WI38 (cell line): ENCODE data around the gene MCF2L2.

Experiments used
- H3K4me3 ChIP-seq: 2 replicates; pipeline ENCODE4 v1.5.1; 2011; ENCODE audit warnings: low read depth, mild to moderate bottlenecking, control low read depth, low read length
- TF ChIP-seq, protein P1 (sequence below): IDR thresholded peaks from 2 replicates; pipeline ENCODE4 v1.5.1; 2012; ENCODE audit warnings: low read depth, mild to moderate bottlenecking, control low read depth, low read length

MCF2L2 gene

DNA sequence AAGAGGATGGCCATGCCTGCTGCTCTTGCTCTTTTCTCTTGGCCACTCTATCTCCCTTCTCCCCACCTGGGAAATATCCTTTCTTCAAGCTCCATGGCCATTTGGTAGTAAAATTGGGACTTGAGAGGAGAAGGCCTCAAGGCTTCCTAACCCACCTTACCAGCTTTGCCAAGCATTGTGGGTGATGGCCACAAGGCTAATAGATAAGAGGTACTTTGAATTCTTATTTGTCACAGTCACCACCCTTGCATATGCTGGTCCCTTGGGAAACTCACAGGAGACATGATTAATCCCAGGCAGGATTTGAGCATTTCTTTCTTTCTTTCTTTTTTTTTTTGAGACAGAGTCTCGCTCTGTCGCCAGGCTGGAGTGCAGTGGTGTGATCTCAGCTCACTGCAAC lies 138.2 kb downstream of the MCF2L2 start:
- TF ChIP-seq, protein P1, sequence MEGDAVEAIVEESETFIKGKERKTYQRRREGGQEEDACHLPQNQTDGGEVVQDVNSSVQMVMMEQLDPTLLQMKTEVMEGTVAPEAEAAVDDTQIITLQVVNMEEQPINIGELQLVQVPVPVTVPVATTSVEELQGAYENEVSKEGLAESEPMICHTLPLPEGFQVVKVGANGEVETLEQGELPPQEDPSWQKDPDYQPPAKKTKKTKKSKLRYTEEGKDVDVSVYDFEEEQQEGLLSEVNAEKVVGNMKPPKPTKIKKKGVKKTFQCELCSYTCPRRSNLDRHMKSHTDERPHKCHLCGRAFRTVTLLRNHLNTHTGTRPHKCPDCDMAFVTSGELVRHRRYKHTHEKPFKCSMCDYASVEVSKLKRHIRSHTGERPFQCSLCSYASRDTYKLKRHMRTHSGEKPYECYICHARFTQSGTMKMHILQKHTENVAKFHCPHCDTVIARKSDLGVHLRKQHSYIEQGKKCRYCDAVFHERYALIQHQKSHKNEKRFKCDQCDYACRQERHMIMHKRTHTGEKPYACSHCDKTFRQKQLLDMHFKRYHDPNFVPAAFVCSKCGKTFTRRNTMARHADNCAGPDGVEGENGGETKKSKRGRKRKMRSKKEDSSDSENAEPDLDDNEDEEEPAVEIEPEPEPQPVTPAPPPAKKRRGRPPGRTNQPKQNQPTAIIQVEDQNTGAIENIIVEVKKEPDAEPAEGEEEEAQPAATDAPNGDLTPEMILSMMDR, result no peak
- H3K4me3 ChIP-seq, result no peak overlapping the region

DNA sequence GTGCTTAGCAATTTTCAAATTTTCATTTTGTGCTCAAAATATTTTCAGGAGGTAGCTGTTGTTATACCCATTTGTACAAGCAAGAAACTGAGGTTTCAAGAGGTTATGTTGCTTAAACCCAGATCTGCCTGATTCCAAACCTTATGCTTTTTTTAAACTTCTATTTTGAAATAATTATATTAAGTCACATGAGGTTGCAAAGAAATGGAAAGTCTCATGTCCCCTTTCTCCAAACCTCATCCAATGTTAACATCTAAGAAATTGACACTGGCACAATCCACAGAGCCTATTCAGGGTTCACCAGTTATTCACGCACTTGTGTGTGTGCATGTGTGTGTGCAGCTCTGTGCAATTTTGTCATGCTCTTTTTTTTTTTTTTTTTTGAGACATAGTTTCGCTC lies 140.3 kb downstream of the MCF2L2 start:
- H3K4me3 ChIP-seq, result no peak overlapping the region
- TF ChIP-seq, protein P1, result no peak

DNA sequence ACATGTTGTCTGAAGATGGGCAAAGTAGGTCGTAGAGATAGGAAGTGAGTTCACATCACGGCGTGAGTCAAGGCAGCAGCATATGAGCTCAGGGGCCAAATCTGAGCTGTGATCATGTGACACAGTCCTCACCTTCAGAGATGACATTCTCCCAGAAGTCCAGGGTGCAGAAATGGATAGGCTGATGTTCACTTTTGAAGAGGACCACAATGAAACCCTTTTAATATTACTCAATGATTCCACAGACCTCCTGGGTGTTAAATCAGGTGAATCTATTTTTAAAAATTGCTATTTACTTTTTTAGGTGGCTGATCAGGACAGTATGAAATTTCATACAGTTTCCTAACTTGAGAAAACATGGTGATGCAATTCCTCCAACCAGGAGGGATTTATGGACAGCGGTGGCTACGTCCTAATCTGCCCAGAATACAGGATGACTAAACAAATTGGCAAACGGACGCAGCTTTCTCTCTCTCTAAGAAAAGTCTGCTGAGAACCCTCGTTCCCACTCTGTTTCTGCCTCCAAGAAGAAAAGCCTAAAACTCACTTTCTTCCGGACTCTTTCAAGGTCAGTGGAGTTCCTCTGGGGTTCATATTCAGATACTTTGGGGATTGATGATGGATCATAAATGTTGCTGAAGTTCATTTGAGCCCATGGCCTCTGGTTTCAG lies 141.0 kb downstream of the MCF2L2 start:
- H3K4me3 ChIP-seq, result no peak overlapping the region

DNA sequence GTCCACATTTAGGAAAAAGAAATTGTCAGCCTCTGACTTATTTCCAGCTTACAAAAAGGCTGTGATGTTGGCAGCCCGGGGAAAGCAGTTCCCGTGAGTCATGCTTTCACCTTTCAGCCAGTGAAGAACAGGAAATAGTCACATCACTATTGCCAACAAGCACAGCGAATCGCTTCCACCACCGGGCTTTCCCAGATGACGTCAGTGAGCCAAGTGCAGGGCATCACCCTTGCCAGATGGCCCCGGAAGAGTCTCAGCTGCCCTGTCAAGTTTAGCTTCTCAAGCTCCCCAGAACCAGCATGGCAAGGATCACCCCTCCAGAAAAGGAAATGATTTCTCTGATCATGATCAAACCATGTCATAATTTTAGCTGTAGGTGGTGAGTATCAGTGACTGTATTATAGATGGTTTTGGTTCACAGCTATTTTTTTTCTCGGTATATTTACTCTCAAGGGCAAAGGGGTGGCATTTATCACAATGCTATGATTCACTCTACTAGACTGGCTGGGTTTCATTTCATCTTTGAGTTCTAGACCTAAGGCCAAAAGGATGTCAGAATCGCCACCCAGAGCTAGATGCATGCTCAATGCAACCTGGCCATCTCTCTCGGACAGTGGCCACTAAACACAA lies 142.5 kb downstream of the MCF2L2 start:
- TF ChIP-seq, protein P1, result no peak
- H3K4me3 ChIP-seq, result no peak overlapping the region

More for the DNA sequence above, 141.0 kb downstream of the MCF2L2 start:
- TF ChIP-seq, protein P1, result no peak

DNA sequence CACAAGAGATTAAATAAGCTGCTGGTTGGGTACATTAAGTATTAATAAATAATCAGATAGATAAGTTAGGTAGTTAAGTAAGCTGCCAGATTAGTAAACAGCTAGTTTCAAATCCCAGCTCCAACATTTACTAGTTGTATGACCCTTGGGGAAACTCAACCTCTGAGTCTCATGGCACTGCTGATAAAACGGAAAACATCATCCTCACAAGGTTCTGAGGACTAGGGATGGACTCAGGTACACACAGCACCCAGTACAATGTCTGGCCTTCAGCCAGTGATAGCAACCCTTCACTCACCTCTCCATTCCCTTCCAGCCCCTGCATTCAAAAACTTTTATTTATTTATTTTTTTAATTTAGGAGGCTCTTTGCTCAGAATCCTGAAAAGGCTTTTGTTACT lies 143.1 kb downstream of the MCF2L2 start:
- TF ChIP-seq, protein P1, result no peak
- no peak overlapping the region for H3K4me3 ChIP-seq

DNA sequence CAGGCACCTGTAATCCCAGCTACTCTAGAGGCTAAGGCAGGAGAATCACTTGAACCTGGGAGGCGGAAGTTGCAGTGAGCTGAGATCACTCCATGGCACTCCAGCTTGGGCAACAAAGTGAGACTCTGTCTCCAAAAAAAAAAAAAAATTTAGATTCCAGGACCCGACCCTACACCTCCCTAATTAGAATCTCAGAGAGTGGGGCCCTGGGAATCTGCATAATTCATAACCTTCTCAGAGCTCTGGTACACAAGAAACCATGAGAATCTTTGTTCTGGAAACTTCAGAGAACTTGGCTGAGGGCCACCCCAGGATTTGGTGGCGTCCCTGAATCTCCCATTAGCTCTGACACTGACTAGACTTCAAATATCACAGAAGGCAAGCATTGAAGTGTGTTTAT lies 143.8 kb downstream of the MCF2L2 start:
- H3K4me3 ChIP-seq, result no peak overlapping the region
- TF ChIP-seq, protein P1, result no peak

DNA sequence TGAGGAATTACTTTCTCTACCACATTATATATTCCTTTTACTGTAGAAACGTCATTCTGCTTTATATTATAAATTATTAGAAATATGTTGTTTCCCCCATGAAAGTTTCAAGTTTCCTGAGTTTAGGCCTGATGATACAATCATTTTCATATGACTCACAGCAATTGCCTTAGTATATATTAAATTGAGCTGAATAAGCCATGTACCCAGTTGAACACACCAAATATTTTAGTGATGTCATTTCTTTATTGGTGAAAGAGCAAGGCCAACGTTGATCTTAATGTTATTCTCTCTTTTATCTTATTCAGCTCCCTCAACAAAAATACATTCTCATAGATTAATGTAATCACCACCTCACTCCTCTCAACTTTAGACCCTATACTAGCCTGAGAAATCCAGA lies 144.5 kb downstream of the MCF2L2 start:
- no peak overlapping the region for H3K4me3 ChIP-seq
- TF ChIP-seq, protein P1, result no peak
